C4-2B (cell line): Measurements from ENCODE around the gene SLX1A.

Experiments
- CTCF ChIP-seq: fragments of 450-650 bp; conservative IDR thresholded peaks from 2 replicates; pipeline ENCODE4 v1.5.1; 2017; ENCODE audit warnings: mild to moderate bottlenecking
- ZFX ChIP-seq: fragments of 450-650 bp; IDR thresholded peaks from 2 replicates; pipeline ENCODE4 v1.6.1; 2017

GRCh38 chr16:30173054-30173453 is 20.6 kb upstream of the SLX1A start:
- TF ChIP-seq CTCF: no peak
- TF ChIP-seq ZFX: no peak
